SU-DHL-6 (cell line): ENCODE data around the gene ESYT1.

Experiments
- EZH2phosphoT487 ChIP-seq: fragments of 200-600 bp; sonication (generic), shearing (Covaris generic); conservative IDR thresholded peaks from 2 replicates; pipeline ENCODE4 v1.6.1; 2018; ENCODE audit warnings: mild to moderate bottlenecking, antibody characterized with exemption, low read length, moderate library complexity, mixed read lengths
- TF ChIP-seq, protein P1 (sequence below): fragments of 200-600 bp; sonication (generic); IDR thresholded peaks from one replicate; pipeline ENCODE4 v1.5.1; 2017; ENCODE audit warnings: antibody characterized with exemption, mild to moderate bottlenecking, low read length, moderate library complexity; ENCODE audit not compliant: insufficient read depth, poor library complexity, severe bottlenecking

GRCh38 chr12:56178347-56178746 lies 50.3 kb downstream of the ESYT1 start:
- TF ChIP-seq, protein P1, sequence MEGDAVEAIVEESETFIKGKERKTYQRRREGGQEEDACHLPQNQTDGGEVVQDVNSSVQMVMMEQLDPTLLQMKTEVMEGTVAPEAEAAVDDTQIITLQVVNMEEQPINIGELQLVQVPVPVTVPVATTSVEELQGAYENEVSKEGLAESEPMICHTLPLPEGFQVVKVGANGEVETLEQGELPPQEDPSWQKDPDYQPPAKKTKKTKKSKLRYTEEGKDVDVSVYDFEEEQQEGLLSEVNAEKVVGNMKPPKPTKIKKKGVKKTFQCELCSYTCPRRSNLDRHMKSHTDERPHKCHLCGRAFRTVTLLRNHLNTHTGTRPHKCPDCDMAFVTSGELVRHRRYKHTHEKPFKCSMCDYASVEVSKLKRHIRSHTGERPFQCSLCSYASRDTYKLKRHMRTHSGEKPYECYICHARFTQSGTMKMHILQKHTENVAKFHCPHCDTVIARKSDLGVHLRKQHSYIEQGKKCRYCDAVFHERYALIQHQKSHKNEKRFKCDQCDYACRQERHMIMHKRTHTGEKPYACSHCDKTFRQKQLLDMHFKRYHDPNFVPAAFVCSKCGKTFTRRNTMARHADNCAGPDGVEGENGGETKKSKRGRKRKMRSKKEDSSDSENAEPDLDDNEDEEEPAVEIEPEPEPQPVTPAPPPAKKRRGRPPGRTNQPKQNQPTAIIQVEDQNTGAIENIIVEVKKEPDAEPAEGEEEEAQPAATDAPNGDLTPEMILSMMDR = no peak
- no peak for TF ChIP-seq EZH2phosphoT487
